ENCODE data around the gene OAS2. TPM values are rescaled to one million over a fixed set of nuclear protein-coding genes. Genes with fewer than 3 reads are reported as not detected.

The OAS2 gene
- total and polyA plus RNA-seq, 10 donors: 21.0 to 71.4 (median 43.3) TPM

GRCh38 chr12:112939761-112940381 is 38.4 kb upstream of the OAS2 start:
- intact Hi-C loops (cut with DNase I; ENCODE audit: low total_unique reads): no loop called here

GRCh38 chr12:112941528-112942335 is 36.6 kb upstream of the OAS2 start:
- Histone ChIP-seq H3K4me3 (no peak overlapping the region), H3K9me3 (no peaks in the 10 kb centered on the region), H3K4me1 (peaks cover 12 to 44% (median 31%) of the 10 kb centered on the region in 6 donors), H3K27ac (no peak overlapping the region), H3K27me3 (replicated peaks in 1 of 7) (no peaks in the 10 kb centered on the region), H3K36me3 (peaks cover 0 to 57% (median 19%) of the 10 kb centered on the region in 6 donors)
- no peak for DNase-seq
- TF ChIP-seq POLR2AphosphoS5 (IDR thresholded peaks at IDR 0.05) (no peak), CTCF (IDR thresholded peaks at IDR 0.05 in 8 of 11, conservative IDR thresholded peaks at IDR 0.05 in 3 of 11) (no peak), POLR2A (IDR thresholded peaks at IDR 0.05) (no peak)
- WGBS, 5 donors: 80 to 92% (median 90%) methylated on average over 8 to 16 of the region's 16 CpGs
- intact Hi-C loops (cut with DNase I; ENCODE audit: low total_unique reads): no loop called here

More at GRCh38 chr12:112939761-112940381, 38.4 kb upstream of the OAS2 start:
- peak overlapping the region in 5 of 8 donors; percentile 63 to 89 (median 73) for H3K4me3 ChIP-seq
- H3K36me3 ChIP-seq: peaks cover 0 to 39% (median 10%) of the 10 kb centered on the region in 6 donors
- TF ChIP-seq POLR2AphosphoS5 (IDR thresholded peaks at IDR 0.05): no peak
- TF ChIP-seq CTCF (IDR thresholded peaks at IDR 0.05 in 8 of 11, conservative IDR thresholded peaks at IDR 0.05 in 3 of 11): no peak
- no peak for TF ChIP-seq POLR2A (IDR thresholded peaks at IDR 0.05)
- H3K27me3 ChIP-seq (replicated peaks in 1 of 7): no peaks in the 10 kb centered on the region
- WGBS, 5 donors: 4 to 13% (median 7%) methylated on average over 7 of the region's 7 CpGs
- peaks cover 12 to 44% (median 31%) of the 10 kb centered on the region in 6 donors for H3K4me1 ChIP-seq
- no peaks in the 10 kb centered on the region for H3K9me3 ChIP-seq
- H3K27ac ChIP-seq: peak overlapping the region in 5 of 8 donors; percentile 48 to 90 (median 66)
- DNase-seq: no peak

- WGBS, 5 donors: 91 to 100% (median 96%) methylated on average over 1 of the region's 1 CpG
- no peak overlapping the region for H3K4me3 ChIP-seq
- TF ChIP-seq POLR2AphosphoS5 (IDR thresholded peaks at IDR 0.05) (no peak), POLR2A (IDR thresholded peaks at IDR 0.05) (no peak), CTCF (IDR thresholded peaks at IDR 0.05 in 8 of 11, conservative IDR thresholded peaks at IDR 0.05 in 3 of 11) (no peak)
- no peak overlapping the region for H3K27ac ChIP-seq
- DNase-seq: no peak
- H3K4me1 ChIP-seq: peaks cover 12 to 40% (median 27%) of the 10 kb centered on the region in 6 donors
- H3K9me3 ChIP-seq: peaks cover 0 to 4% (median 0%) of the 10 kb centered on the region in 8 donors
- H3K27me3 ChIP-seq (replicated peaks in 1 of 7): no peaks in the 10 kb centered on the region
- intact Hi-C loops (cut with DNase I; ENCODE audit: low total_unique reads): no loop called here
- H3K36me3 ChIP-seq: peaks cover 0 to 66% (median 22%) of the 10 kb centered on the region in 6 donors
Measured at GRCh38 chr12:112942572-112942971, 35.7 kb upstream of the OAS2 start.
